Astrocyte (in vitro differentiated cells and primary cell): Measurements from ENCODE around the gene CSPG4. TPM values are rescaled to one million over a fixed set of nuclear protein-coding genes. Genes with fewer than 3 reads are reported as not detected.
"Not testable (repeated sequence)": the region's sequence is repeated elsewhere in the genome, so short reads cannot be mapped to it uniquely, and the experiment has no call there.

ENCODE experiments used
- DNase-seq: peaks from one replicate; pipeline ENCODE4 v3.0.0-alpha.2; 2010; ENCODE audit warnings: low read depth
- FAIRE-seq: peaks from 2 replicates; lab custom pipeline; 2011; peaks lifted over from hg19 to GRCh38; lab: Jason Lieb, UNC
- H2AFZ ChIP-seq: 2 replicates; pipeline ENCODE4 v1.6.0; 2012; ENCODE audit warnings: low read depth, low read length, inconsistent platforms
- H3K27ac ChIP-seq: 2 replicates; pipeline ENCODE4 v1.5.1; 2011; ENCODE audit warnings: low read depth, low read length, inconsistent platforms
- H3K27me3 ChIP-seq: 2 replicates; pipeline ENCODE4 v1.6.0; 2011; ENCODE audit warnings: low read length, inconsistent platforms; ENCODE audit not compliant: insufficient read depth
- H3K36me3 ChIP-seq: 2 replicates; pipeline ENCODE4 v1.5.1; 2011; ENCODE audit warnings: low read length, inconsistent platforms; ENCODE audit not compliant: insufficient read depth
- H3K4me1 ChIP-seq: 2 replicates; pipeline ENCODE4 v1.5.1; 2011; ENCODE audit warnings: low read length, inconsistent platforms; ENCODE audit not compliant: insufficient read depth
- H3K4me2 ChIP-seq: 2 replicates; pipeline ENCODE4 v1.6.0; 2012; ENCODE audit warnings: low read length, inconsistent platforms
- H3K4me3 ChIP-seq: 2 replicates; pipeline ENCODE4 v1.5.1; 2011; ENCODE audit warnings: low read depth, mild to moderate bottlenecking, low read length, inconsistent platforms; ENCODE audit not compliant: insufficient read depth
- H3K79me2 ChIP-seq: 2 replicates; pipeline ENCODE4 v1.6.0; 2012; ENCODE audit warnings: mild to moderate bottlenecking, low read length, inconsistent platforms; ENCODE audit not compliant: insufficient read depth
- H3K9ac ChIP-seq: 2 replicates; pipeline ENCODE4 v1.6.0; 2012; ENCODE audit warnings: mild to moderate bottlenecking, low read length, inconsistent platforms
- H3K9me3 ChIP-seq: 2 replicates; pipeline ENCODE4 v1.5.1; 2012; ENCODE audit warnings: low read depth, mild to moderate bottlenecking, low read length, inconsistent platforms; ENCODE audit not compliant: insufficient read depth
- H4K20me1 ChIP-seq: 2 replicates; pipeline ENCODE4 v1.6.0; 2012; ENCODE audit warnings: low read length, inconsistent platforms; ENCODE audit not compliant: insufficient read depth
- H3K27ac Mint-ChIP-seq: one replicate; pipeline ENCODE4 v1.8.0; 2021; ENCODE audit warnings: mild to moderate bottlenecking, mixed read lengths; ENCODE audit not compliant: unreplicated experiment
- H3K27me3 Mint-ChIP-seq: one replicate; pipeline ENCODE4 v1.8.0; 2021; ENCODE audit warnings: low read depth, mixed read lengths; ENCODE audit not compliant: unreplicated experiment
- H3K36me3 Mint-ChIP-seq: one replicate; pipeline ENCODE4 v1.8.0; 2021; ENCODE audit warnings: low read depth, mixed read lengths; ENCODE audit not compliant: unreplicated experiment
- H3K4me1 Mint-ChIP-seq: one replicate; pipeline ENCODE4 v1.8.0; 2021; ENCODE audit warnings: low read depth, mixed read lengths; ENCODE audit not compliant: unreplicated experiment
- H3K4me3 Mint-ChIP-seq: one replicate; pipeline ENCODE4 v1.8.0; 2021; ENCODE audit warnings: mild to moderate bottlenecking, moderate library complexity, mixed read lengths; ENCODE audit not compliant: unreplicated experiment
- H3K9me3 Mint-ChIP-seq: one replicate; pipeline ENCODE4 v1.8.0; 2021; ENCODE audit warnings: mild to moderate bottlenecking, mixed read lengths; ENCODE audit not compliant: unreplicated experiment
- EZH2 ChIP-seq: IDR thresholded peaks from 2 replicates; pipeline ENCODE4 v1.6.1; 2012; ENCODE audit warnings: mild to moderate bottlenecking, low read length, inconsistent platforms; ENCODE audit not compliant: insufficient read depth
- total RNA-seq: library from RNA; stranded (reverse); gene quantifications from 2 replicates; pipeline ENCODE4 v1.2.1, GENCODE V29; 2021
- TF ChIP-seq, protein P1 (sequence below): IDR thresholded peaks from 2 replicates; pipeline ENCODE4 v1.5.1; 2011; ENCODE audit warnings: low read depth, mild to moderate bottlenecking, inconsistent platforms, low read length, moderate library complexity; ENCODE audit not compliant: insufficient read depth

Gene CSPG4
- total RNA-seq, 1 donor from 2014 or later = 26.9 TPM

DNA sequence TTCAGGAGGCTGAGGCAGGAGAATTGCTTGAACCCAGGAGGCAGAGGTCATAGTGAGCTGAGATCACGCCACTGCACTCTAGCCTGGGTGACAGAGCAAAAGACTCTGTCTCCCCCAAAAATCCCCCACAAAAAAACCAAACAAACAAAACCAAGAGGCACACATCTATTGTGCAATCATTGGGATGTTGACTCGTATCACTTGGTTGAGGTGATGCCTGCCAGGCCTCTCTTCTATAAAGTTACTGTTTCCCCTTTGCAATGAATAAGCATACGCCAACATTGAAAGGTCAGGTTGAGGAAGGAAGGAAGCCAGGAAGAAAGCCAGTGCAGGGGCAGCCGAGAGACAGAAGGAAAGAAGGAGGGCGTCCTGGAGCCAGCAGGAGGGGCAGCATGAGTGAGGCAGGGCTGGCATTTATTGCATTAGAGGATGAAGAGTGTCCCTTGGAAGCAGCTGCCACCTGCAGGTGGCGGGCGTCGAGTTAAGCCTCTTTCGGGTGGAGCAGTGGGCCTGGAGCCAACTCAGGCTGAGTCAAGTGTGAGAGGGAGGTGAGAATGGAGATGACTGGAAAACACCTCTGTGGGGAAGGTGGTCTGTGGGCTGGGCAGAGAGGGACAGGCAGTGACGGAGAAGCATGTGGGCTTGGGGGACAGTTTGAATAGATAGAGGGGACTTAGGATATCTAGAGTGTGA is 8.3 kb upstream of the CSPG4 start:
- FAIRE-seq = no peak

DNA sequence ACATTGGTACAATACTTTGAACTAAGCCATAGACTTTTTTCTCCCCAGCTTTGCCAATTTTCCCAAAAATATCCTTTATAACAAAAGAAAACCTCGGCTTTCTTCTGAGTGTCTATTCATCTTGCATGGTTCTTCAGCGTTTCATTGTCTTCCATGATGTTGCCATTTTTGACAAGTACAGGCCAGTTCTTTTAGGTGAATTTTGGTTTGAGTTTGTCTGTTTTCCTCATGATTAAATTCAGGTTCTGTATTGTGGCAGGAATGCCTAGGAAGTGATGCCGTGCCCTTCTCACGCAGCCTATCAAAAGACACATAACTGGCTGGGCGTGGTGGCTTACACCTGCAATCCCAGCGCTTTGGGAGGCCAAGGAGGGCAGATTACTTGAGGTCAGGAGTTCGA is 7.6 kb upstream of the CSPG4 start:
- no peak for FAIRE-seq
- H3K9me3 Mint-ChIP-seq = no peaks in the 10 kb centered on the region

More for the DNA sequence above, 8.3 kb upstream of the CSPG4 start:
- Mint-ChIP-seq H3K9me3 (no peaks in the 10 kb centered on the region), H3K27ac (no peak overlapping the region), H3K36me3 (no peaks in the 10 kb centered on the region), H3K27me3 (peaks cover 8% of the 10 kb centered on the region), H3K4me1 (peaks cover 10% of the 10 kb centered on the region), H3K4me3 (no peak overlapping the region)
- Histone ChIP-seq H3K79me2 (no peaks in the 10 kb centered on the region), H4K20me1 (no peaks in the 10 kb centered on the region), H3K4me3 (no peak overlapping the region), H3K27me3 (no peaks in the 10 kb centered on the region), H3K4me1 (peaks cover 23% of the 10 kb centered on the region), H2AFZ (no peak overlapping the region), H3K9me3 (no peaks in the 10 kb centered on the region), H3K4me2 (no peak overlapping the region), H3K9ac (no peak overlapping the region), H3K27ac (no peak overlapping the region), H3K36me3 (no peaks in the 10 kb centered on the region)
- DNase-seq = peak; percentile 43
- no peak for TF ChIP-seq EZH2

DNA sequence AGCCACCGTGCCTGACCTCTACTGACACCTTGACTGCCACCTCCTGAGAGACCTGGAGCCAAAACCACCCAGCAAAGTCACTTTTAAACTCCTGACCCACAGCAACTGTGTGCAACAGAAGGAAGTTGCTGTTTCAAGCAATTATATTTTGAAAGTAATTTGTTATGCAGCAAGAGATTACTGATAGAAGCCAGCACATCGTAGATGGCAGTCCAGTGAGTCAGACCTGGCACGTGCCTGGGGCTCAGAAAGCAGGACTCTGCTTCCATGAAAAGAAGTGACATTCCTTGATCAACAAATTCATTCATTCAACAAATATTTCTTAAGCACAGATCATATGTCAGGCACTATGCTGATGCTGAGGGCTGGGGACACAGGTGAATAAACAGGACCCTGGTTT is 5.7 kb upstream of the CSPG4 start:
- Histone ChIP-seq H3K79me2 (no peaks in the 10 kb centered on the region), H3K9me3 (no peaks in the 10 kb centered on the region), H3K4me3 (no peak overlapping the region), H3K27ac (no peak overlapping the region), H3K9ac (no peak overlapping the region), H3K4me1 (peaks cover 15% of the 10 kb centered on the region), H2AFZ (no peak overlapping the region), H3K4me2 (no peak overlapping the region), H3K36me3 (no peaks in the 10 kb centered on the region), H3K27me3 (no peaks in the 10 kb centered on the region), H4K20me1 (no peaks in the 10 kb centered on the region)
- FAIRE-seq = peak; percentile 49
- no peak for TF ChIP-seq EZH2
- TF ChIP-seq, protein P1, sequence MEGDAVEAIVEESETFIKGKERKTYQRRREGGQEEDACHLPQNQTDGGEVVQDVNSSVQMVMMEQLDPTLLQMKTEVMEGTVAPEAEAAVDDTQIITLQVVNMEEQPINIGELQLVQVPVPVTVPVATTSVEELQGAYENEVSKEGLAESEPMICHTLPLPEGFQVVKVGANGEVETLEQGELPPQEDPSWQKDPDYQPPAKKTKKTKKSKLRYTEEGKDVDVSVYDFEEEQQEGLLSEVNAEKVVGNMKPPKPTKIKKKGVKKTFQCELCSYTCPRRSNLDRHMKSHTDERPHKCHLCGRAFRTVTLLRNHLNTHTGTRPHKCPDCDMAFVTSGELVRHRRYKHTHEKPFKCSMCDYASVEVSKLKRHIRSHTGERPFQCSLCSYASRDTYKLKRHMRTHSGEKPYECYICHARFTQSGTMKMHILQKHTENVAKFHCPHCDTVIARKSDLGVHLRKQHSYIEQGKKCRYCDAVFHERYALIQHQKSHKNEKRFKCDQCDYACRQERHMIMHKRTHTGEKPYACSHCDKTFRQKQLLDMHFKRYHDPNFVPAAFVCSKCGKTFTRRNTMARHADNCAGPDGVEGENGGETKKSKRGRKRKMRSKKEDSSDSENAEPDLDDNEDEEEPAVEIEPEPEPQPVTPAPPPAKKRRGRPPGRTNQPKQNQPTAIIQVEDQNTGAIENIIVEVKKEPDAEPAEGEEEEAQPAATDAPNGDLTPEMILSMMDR = no peak
- peak; percentile 39 for DNase-seq
- Mint-ChIP-seq H3K4me1 (peaks cover 5% of the 10 kb centered on the region), H3K36me3 (no peaks in the 10 kb centered on the region), H3K4me3 (no peak overlapping the region), H3K27me3 (peaks cover 11% of the 10 kb centered on the region), H3K9me3 (no peaks in the 10 kb centered on the region), H3K27ac (no peak overlapping the region)

More for the DNA sequence above, 7.6 kb upstream of the CSPG4 start:
- no peak overlapping the region for H3K4me3 Mint-ChIP-seq
- Histone ChIP-seq H3K79me2 (no peaks in the 10 kb centered on the region), H3K36me3 (no peaks in the 10 kb centered on the region), H3K9me3 (no peaks in the 10 kb centered on the region), H3K27me3 (no peaks in the 10 kb centered on the region), H2AFZ (no peak overlapping the region), H4K20me1 (no peaks in the 10 kb centered on the region), H3K4me3 (no peak overlapping the region), H3K4me2 (no peak overlapping the region), H3K27ac (no peak overlapping the region), H3K9ac (no peak overlapping the region), H3K4me1 (peaks cover 23% of the 10 kb centered on the region)
- peaks cover 10% of the 10 kb centered on the region for H3K4me1 Mint-ChIP-seq
- DNase-seq = no peak
- no peaks in the 10 kb centered on the region for H3K36me3 Mint-ChIP-seq
- H3K27ac Mint-ChIP-seq = no peak overlapping the region
- peaks cover 8% of the 10 kb centered on the region for H3K27me3 Mint-ChIP-seq
- TF ChIP-seq EZH2 = no peak
- TF ChIP-seq, protein P1 = no peak

DNA sequence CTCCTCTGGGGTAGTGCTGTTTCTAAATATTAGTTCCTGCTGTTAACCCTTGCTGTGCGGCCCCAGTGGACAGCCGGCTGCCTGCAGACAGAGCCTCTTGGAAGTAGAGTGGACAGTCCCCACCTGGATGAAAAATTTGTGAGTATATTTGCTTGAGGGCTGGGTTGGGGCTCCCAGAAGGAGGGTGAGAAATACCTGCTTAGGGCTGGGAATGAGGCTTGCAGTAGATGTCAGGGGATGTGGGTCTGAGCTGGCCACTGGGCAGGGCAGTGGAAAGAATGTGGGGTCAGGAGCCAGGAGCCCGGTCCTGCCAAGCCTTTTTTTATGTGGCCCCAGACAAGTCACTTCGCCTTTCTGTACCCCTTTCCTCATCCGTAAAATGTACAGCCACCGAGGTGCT is 4.4 kb upstream of the CSPG4 start:
- H3K27me3 Mint-ChIP-seq, H3K27ac Mint-ChIP-seq: not testable (repeated sequence)

More for the DNA sequence above, 4.4 kb upstream of the CSPG4 start:
- not testable (repeated sequence) for H3K36me3 Mint-ChIP-seq, H3K9me3 Mint-ChIP-seq, H3K9me3 ChIP-seq, H3K36me3 ChIP-seq, FAIRE-seq, H3K27me3 ChIP-seq, H3K4me1 Mint-ChIP-seq, H3K79me2 ChIP-seq, DNase-seq, H3K4me3 ChIP-seq, H2AFZ ChIP-seq, H3K4me2 ChIP-seq, H4K20me1 ChIP-seq, H3K9ac ChIP-seq, H3K27ac ChIP-seq, H3K4me3 Mint-ChIP-seq
- H3K4me1 ChIP-seq = peaks cover 19% of the 10 kb centered on the region
